Measurements from ENCODE around the gene KAZN. TPM values are rescaled to one million over a fixed set of nuclear protein-coding genes. Genes with fewer than 3 reads are reported as not detected.

The KAZN gene
- polyA plus RNA-seq, 1 donor (not counting 4 experiments of a cell fraction or from before 2014, with no cell fraction given): 5.9 TPM

GRCh38 chr1:14780271-14780670, 181.8 kb downstream of the KAZN start:
- DNase-seq (ENCODE audit: low read depth, low spot score) (no peak), FAIRE-seq (no peak)
- TF ChIP-seq CTCF (optimal IDR thresholded peaks at IDR 0.05 in 1 of 3, IDR thresholded peaks at IDR 0.05 in 1 of 3, conservative IDR thresholded peaks at IDR 0.05 in 1 of 3; ENCODE audit: extremely low read depth in 1 of 3, insufficient read depth in 2 of 3, low read length in 3 of 3): no peak
- TF ChIP-seq EZH2 (IDR thresholded peaks at IDR 0.05; ENCODE audit: low read length): no peak
- H3K9me3 ChIP-seq (ENCODE audit: control insufficient read depth, low read depth, low read length): no peaks in the 10 kb centered on the region
- H3K4me1 ChIP-seq (ENCODE audit: control insufficient read depth, extremely low read depth, insufficient read depth, low read length): no peaks in the 10 kb centered on the region
- no peaks in the 10 kb centered on the region for H3K9me1 ChIP-seq (ENCODE audit: control insufficient read depth, extremely low read depth, insufficient read depth, low read length)
- no peaks in the 10 kb centered on the region for H4K20me1 ChIP-seq (ENCODE audit: control insufficient read depth, extremely low read depth, insufficient read depth, low read length)
- H3K4me3 ChIP-seq (ENCODE audit: control insufficient read depth in 2 of 3, extremely low read depth in 1 of 3, insufficient read depth in 2 of 3, low read depth in 1 of 3, low read length in 3 of 3): no peak overlapping the region
- no peaks in the 10 kb centered on the region for H3K27me3 ChIP-seq (ENCODE audit: control insufficient read depth, extremely low read depth, insufficient read depth, low read length)
- no peaks in the 10 kb centered on the region for H3K36me3 ChIP-seq (ENCODE audit: control insufficient read depth in 2 of 2, extremely low read depth in 1 of 2, insufficient read depth in 2 of 2, low read length in 2 of 2)
- no peak overlapping the region for H3K27ac ChIP-seq (ENCODE audit: control insufficient read depth, insufficient read depth, low read length)
- H3K4me2 ChIP-seq (ENCODE audit: control insufficient read depth, extremely low read depth, insufficient read depth, low read depth, low read length): no peak overlapping the region
- no peak overlapping the region for H3K9ac ChIP-seq (ENCODE audit: control insufficient read depth, extremely low read depth, insufficient read depth, low read length)
- dilution Hi-C loops (cut with MboI; ENCODE audit: extremely low pct_ligation_motif_present, low sequenced_read_pairs): loop anchor here (25.0 kb wide), 1 partner anchor 307 kb away; no protein-coding TSS in a partner anchor
- no peaks in the 10 kb centered on the region for H3K79me2 ChIP-seq (ENCODE audit: control insufficient read depth, insufficient read depth, low read length)
- no peak overlapping the region for H2AFZ ChIP-seq (ENCODE audit: control insufficient read depth, low read length)

- H3K9me1 ChIP-seq (ENCODE audit: control insufficient read depth, extremely low read depth, insufficient read depth, low read length): no peaks in the 10 kb centered on the region
- no peaks in the 10 kb centered on the region for H3K79me2 ChIP-seq (ENCODE audit: control insufficient read depth, insufficient read depth, low read length)
- H3K36me3 ChIP-seq (ENCODE audit: control insufficient read depth in 2 of 2, extremely low read depth in 1 of 2, insufficient read depth in 2 of 2, low read length in 2 of 2): no peaks in the 10 kb centered on the region
- no peaks in the 10 kb centered on the region for H4K20me1 ChIP-seq (ENCODE audit: control insufficient read depth, extremely low read depth, insufficient read depth, low read length)
- no peak overlapping the region for H3K27ac ChIP-seq (ENCODE audit: control insufficient read depth, insufficient read depth, low read length)
- H3K4me2 ChIP-seq (ENCODE audit: control insufficient read depth, extremely low read depth, insufficient read depth, low read depth, low read length): no peak overlapping the region
- no peak overlapping the region for H3K4me3 ChIP-seq (ENCODE audit: control insufficient read depth in 2 of 3, extremely low read depth in 1 of 3, insufficient read depth in 2 of 3, low read depth in 1 of 3, low read length in 3 of 3)
- no peaks in the 10 kb centered on the region for H3K9me3 ChIP-seq (ENCODE audit: control insufficient read depth, low read depth, low read length)
- H3K27me3 ChIP-seq (ENCODE audit: control insufficient read depth, extremely low read depth, insufficient read depth, low read length): no peaks in the 10 kb centered on the region
- FAIRE-seq (no peak), DNase-seq (ENCODE audit: low read depth, low spot score) (no peak)
- H3K4me1 ChIP-seq (ENCODE audit: control insufficient read depth, extremely low read depth, insufficient read depth, low read length): no peaks in the 10 kb centered on the region
- TF ChIP-seq EZH2 (IDR thresholded peaks at IDR 0.05; ENCODE audit: low read length) (no peak), CTCF (optimal IDR thresholded peaks at IDR 0.05 in 1 of 3, IDR thresholded peaks at IDR 0.05 in 1 of 3, conservative IDR thresholded peaks at IDR 0.05 in 1 of 3; ENCODE audit: extremely low read depth in 1 of 3, insufficient read depth in 2 of 3, low read length in 3 of 3) (no peak)
- H3K9ac ChIP-seq (ENCODE audit: control insufficient read depth, extremely low read depth, insufficient read depth, low read length): no peak overlapping the region
- dilution Hi-C loops (cut with MboI; ENCODE audit: extremely low pct_ligation_motif_present, low sequenced_read_pairs): loop anchor here (25.0 kb wide), 1 partner anchor 305 kb away; no protein-coding TSS in a partner anchor
- no peak overlapping the region for H2AFZ ChIP-seq (ENCODE audit: control insufficient read depth, low read length)
These were observed 183.3 kb downstream of the KAZN start for GRCh38 chr1:14781811-14782210.
